ENCODE data around the gene CEP120. TPM values are rescaled to one million over a fixed set of nuclear protein-coding genes. Genes with fewer than 3 reads are reported as not detected.
"Not testable (repeated sequence)": the region's sequence is repeated elsewhere in the genome, so short reads cannot be mapped to it uniquely, and the experiment has no call there.

The CEP120 gene
- total RNA-seq, 2 donors from 2014 or later: 19.9 to 23.5 TPM

DNA sequence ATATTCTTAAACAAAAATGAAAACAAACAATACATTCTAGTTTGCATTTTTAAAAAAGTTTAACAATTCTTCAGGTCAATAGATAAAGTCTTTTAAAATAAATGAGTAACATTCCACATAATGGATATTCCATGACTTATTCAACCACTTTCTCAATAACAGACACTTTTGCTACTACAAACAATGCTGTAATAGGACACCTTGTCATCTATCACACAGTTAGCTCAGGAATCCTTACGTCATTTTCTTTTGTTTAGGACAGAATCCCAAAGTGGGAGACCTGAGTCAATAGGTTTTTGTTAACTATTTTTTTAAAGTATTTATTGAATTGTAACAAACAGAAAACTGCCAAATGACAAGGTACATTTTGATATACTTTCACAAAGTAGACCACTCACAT is 72.5 kb downstream of the CEP120 start:
- DNase-seq: no peak
- WGBS, 2 experiments (ENCODE audit: insufficient coverage in 1 of 2, insufficient read length in 1 of 2): 93% methylated on average over 1 of the region's 1 CpG; no CpG with 5 or more reads in 1 of the 2 experiments
- no peak overlapping the region for H3K4me3 Mint-ChIP-seq

DNA sequence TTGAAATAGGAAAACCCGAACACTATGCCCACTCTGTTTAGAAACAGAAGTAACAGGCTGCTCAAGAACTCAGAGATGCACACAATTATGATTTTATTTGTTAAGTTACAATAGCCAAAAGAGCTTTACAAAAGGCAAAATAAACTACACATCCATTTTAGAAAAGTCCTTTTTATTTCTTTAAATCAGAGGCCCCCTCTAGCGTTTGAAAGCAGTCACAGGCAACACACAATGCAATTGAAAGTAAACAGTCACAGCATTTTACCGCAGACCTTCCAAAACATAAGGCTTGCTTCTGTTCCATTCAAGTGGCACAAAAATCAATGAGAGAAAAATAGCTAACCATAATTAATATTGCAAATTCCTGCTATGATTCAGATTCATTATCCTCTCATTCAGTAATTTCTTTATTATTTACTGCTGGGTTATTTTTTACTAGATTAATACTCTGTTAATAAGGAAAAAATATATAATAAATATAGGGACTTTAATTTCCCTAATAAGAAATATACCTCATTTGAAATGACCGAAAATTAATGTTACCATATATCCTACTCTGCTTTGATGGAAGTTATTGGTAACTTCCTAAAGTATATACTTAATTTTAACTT is 78.3 kb downstream of the CEP120 start:
- Histone ChIP-seq H3K36me3 (ENCODE audit: control insufficient read depth, insufficient read depth, low read length) (peaks cover 18% of the 10 kb centered on the region), H3K27ac (ENCODE audit: low read depth, low read length) (no peak overlapping the region), H3K9me3 (ENCODE audit: control insufficient read depth, low read length) (no peaks in the 10 kb centered on the region), H3K27me3 (ENCODE audit: control insufficient read depth, insufficient read depth, low read length, poor library complexity, severe bottlenecking) (no peaks in the 10 kb centered on the region), H3K9ac (ENCODE audit: extremely low read depth, low read length, poor library complexity, severe bottlenecking) (no peak overlapping the region), H3K4me3 (ENCODE audit: low read length) (no peak overlapping the region), H3K4me1 (ENCODE audit: control insufficient read depth, insufficient read depth, low read length) (no peaks in the 10 kb centered on the region)
- TF ChIP-seq, protein P1, sequence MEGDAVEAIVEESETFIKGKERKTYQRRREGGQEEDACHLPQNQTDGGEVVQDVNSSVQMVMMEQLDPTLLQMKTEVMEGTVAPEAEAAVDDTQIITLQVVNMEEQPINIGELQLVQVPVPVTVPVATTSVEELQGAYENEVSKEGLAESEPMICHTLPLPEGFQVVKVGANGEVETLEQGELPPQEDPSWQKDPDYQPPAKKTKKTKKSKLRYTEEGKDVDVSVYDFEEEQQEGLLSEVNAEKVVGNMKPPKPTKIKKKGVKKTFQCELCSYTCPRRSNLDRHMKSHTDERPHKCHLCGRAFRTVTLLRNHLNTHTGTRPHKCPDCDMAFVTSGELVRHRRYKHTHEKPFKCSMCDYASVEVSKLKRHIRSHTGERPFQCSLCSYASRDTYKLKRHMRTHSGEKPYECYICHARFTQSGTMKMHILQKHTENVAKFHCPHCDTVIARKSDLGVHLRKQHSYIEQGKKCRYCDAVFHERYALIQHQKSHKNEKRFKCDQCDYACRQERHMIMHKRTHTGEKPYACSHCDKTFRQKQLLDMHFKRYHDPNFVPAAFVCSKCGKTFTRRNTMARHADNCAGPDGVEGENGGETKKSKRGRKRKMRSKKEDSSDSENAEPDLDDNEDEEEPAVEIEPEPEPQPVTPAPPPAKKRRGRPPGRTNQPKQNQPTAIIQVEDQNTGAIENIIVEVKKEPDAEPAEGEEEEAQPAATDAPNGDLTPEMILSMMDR (conservative IDR thresholded peaks at IDR 0.05): peak; percentile 87
- 56% methylated on average over 3 of the region's 4 CpGs; no CpG with 5 or more reads in 1 of the 2 experiments for WGBS, 2 experiments (ENCODE audit: insufficient coverage in 1 of 2, insufficient read length in 1 of 2)
- Mint-ChIP-seq H3K4me1 (no peaks in the 10 kb centered on the region), H3K9me3 (no peaks in the 10 kb centered on the region), H3K27ac (no peak overlapping the region), H3K36me3 (ENCODE audit: low read depth) (peaks cover 7% of the 10 kb centered on the region), H3K4me3 (no peak overlapping the region), H3K27me3 (ENCODE audit: insufficient read depth) (no peaks in the 10 kb centered on the region)
- peak; percentile 53 for DNase-seq

More for the DNA sequence above, 72.5 kb downstream of the CEP120 start:
- no peak overlapping the region for H3K27ac ChIP-seq (ENCODE audit: low read depth, low read length)
- TF ChIP-seq, protein P1 (conservative IDR thresholded peaks at IDR 0.05): no peak
- H3K9me3 ChIP-seq (ENCODE audit: control insufficient read depth, low read length): no peaks in the 10 kb centered on the region
- no peaks in the 10 kb centered on the region for H3K27me3 ChIP-seq (ENCODE audit: control insufficient read depth, insufficient read depth, low read length, poor library complexity, severe bottlenecking)
- H3K4me3 ChIP-seq (ENCODE audit: low read length): no peak overlapping the region
- H3K36me3 Mint-ChIP-seq (ENCODE audit: low read depth): peaks cover 11% of the 10 kb centered on the region
- no peaks in the 10 kb centered on the region for H3K4me1 Mint-ChIP-seq
- no peaks in the 10 kb centered on the region for H3K27me3 Mint-ChIP-seq (ENCODE audit: insufficient read depth)
- no peaks in the 10 kb centered on the region for H3K4me1 ChIP-seq (ENCODE audit: control insufficient read depth, insufficient read depth, low read length)
- H3K9me3 Mint-ChIP-seq: peaks cover 15% of the 10 kb centered on the region
- peaks cover 18% of the 10 kb centered on the region for H3K36me3 ChIP-seq (ENCODE audit: control insufficient read depth, insufficient read depth, low read length)
- H3K27ac Mint-ChIP-seq: no peak overlapping the region
- H3K9ac ChIP-seq (ENCODE audit: extremely low read depth, low read length, poor library complexity, severe bottlenecking): no peak overlapping the region

DNA sequence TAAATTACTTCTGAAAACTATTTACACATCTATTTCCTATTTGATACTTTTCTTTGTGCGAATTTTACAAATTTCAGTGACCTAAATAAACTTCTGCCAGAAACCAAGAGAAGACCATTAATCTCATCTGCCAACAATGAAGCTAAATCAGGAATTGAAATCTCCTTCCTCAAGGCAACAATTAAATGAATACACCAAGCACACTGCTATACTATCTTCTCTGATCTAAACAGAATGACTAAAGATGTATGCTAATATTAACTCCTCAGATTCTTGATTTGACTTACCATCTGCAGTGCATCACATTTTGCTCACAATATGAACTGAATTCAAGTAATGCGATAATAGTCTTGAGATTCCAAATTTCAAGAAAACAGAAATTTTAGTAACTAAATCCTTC is 82.3 kb downstream of the CEP120 start:
- H3K4me3 ChIP-seq (ENCODE audit: low read length): no peak overlapping the region
- WGBS, 2 experiments (ENCODE audit: insufficient coverage in 1 of 2, insufficient read length in 1 of 2): 89 to 100% methylated on average over 2 of the region's 2 CpGs
- Mint-ChIP-seq H3K9me3 (no peaks in the 10 kb centered on the region), H3K4me1 (no peaks in the 10 kb centered on the region), H3K36me3 (ENCODE audit: low read depth) (no peaks in the 10 kb centered on the region), H3K27ac (no peak overlapping the region), H3K4me3 (no peak overlapping the region), H3K27me3 (ENCODE audit: insufficient read depth) (no peaks in the 10 kb centered on the region)
- no peaks in the 10 kb centered on the region for H3K36me3 ChIP-seq (ENCODE audit: control insufficient read depth, insufficient read depth, low read length)
- no peaks in the 10 kb centered on the region for H3K27me3 ChIP-seq (ENCODE audit: control insufficient read depth, insufficient read depth, low read length, poor library complexity, severe bottlenecking)
- no peak overlapping the region for H3K27ac ChIP-seq (ENCODE audit: low read depth, low read length)
- H3K9me3 ChIP-seq (ENCODE audit: control insufficient read depth, low read length): no peaks in the 10 kb centered on the region
- no peak overlapping the region for H3K9ac ChIP-seq (ENCODE audit: extremely low read depth, low read length, poor library complexity, severe bottlenecking)
- no peak for DNase-seq
- no peaks in the 10 kb centered on the region for H3K4me1 ChIP-seq (ENCODE audit: control insufficient read depth, insufficient read depth, low read length)
- TF ChIP-seq, protein P1 (conservative IDR thresholded peaks at IDR 0.05): no peak

DNA sequence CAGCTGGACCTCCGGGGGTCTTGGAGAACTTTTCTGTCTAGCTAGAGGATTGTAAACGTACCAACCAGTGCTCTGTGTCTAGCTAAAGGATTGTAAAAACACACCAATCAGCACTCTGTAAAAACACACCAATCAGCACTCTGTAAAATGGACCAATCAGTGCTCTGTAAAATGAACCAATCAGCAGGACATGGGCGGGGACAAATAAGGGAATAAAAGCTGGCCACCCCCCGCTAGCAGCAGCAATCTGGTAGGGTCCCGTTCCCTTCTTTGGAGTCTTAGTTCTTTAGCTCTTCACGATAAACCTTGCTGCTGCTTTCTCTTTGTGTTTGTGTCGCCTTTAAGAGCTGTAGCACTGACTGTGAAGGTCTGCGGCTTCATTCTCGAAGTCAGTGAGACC is 114.8 kb downstream of the CEP120 start:
- 88 to 96% methylated on average over 9 of the region's 9 CpGs for WGBS, 2 experiments (ENCODE audit: insufficient coverage in 1 of 2, insufficient read length in 1 of 2)
- H3K27me3 Mint-ChIP-seq (ENCODE audit: insufficient read depth); H3K36me3 Mint-ChIP-seq (ENCODE audit: low read depth); H3K4me3 Mint-ChIP-seq; H3K9me3 ChIP-seq (ENCODE audit: control insufficient read depth, low read length); H3K4me1 Mint-ChIP-seq; H3K9ac ChIP-seq (ENCODE audit: extremely low read depth, low read length, poor library complexity, severe bottlenecking); H3K4me1 ChIP-seq (ENCODE audit: control insufficient read depth, insufficient read depth, low read length); H3K9me3 Mint-ChIP-seq; H3K27ac Mint-ChIP-seq; H3K4me3 ChIP-seq (ENCODE audit: low read length); H3K27me3 ChIP-seq (ENCODE audit: control insufficient read depth, insufficient read depth, low read length, poor library complexity, severe bottlenecking); H3K27ac ChIP-seq (ENCODE audit: low read depth, low read length); DNase-seq; H3K36me3 ChIP-seq (ENCODE audit: control insufficient read depth, insufficient read depth, low read length): not testable (repeated sequence)

All from endodermal cell (in vitro differentiated cells).